A673 (cell line): ENCODE data around the gene DGKQ. TPM values are rescaled to one million over a fixed set of nuclear protein-coding genes. Genes with fewer than 3 reads are reported as not detected.

Experiments used
- BruUV-seq: library from RNA; stranded (reverse); fragments of 400-500 nt; replicated peaks from 2 replicates; lab custom pipeline; 2021; lab: Mats Ljungman, UMichigan
- CTCF ChIA-PET: fragments of 300-600 bp; sonication (Branson Sonifier 250); formaldehyde crosslinking; loops from one replicate; lab custom pipeline; 2022; ENCODE audit warnings: antibody characterized with exemption; lab: Charles Lee
- POLR2A ChIA-PET: fragments of 300-600 bp; sonication (Branson Sonifier 250); formaldehyde crosslinking; loops from one replicate; lab custom pipeline; 2022; ENCODE audit warnings: antibody characterized with exemption; ENCODE audit not compliant: low non-redundant PET; lab: Charles Lee
- DNase-seq: peaks from one replicate; pipeline ENCODE4 v3.0.0-alpha.2; 2015; ENCODE audit warnings: low spot score
- H3K27ac ChIP-seq: fragments of 200-600 bp; sonication (generic); 2 replicates; pipeline ENCODE4 v1.5.1; 2016; ENCODE audit warnings: mixed run types, low read depth, mild to moderate bottlenecking, mixed read lengths, antibody characterized with exemption, low read length; ENCODE audit not compliant: poor library complexity, severe bottlenecking
- H3K27me3 ChIP-seq: fragments of 200-600 bp; sonication (generic); replicated peaks from 2 replicates; pipeline ENCODE4 v1.6.1; 2017; ENCODE audit warnings: mixed run types, low read depth, mild to moderate bottlenecking, mixed read lengths, antibody characterized with exemption, low read length; ENCODE audit not compliant: insufficient read depth, poor library complexity
- H3K36me3 ChIP-seq: fragments of 200-600 bp; sonication (generic); 2 replicates; pipeline ENCODE4 v1.6.1; 2016; ENCODE audit warnings: mixed run types, mild to moderate bottlenecking, mixed read lengths, antibody characterized with exemption, low read length; ENCODE audit not compliant: insufficient read depth, poor library complexity, severe bottlenecking
- H3K4me1 ChIP-seq: fragments of 200-600 bp; sonication (generic); 2 replicates; pipeline ENCODE4 v1.6.1; 2017; ENCODE audit warnings: mixed run types, mild to moderate bottlenecking, mixed read lengths, antibody characterized with exemption, low read length; ENCODE audit not compliant: insufficient read depth, poor library complexity, severe bottlenecking
- H3K4me3 ChIP-seq: fragments of 200-600 bp; sonication (generic); 2 replicates; pipeline ENCODE4 v1.5.1; 2016; ENCODE audit warnings: low read depth, mixed run types, mild to moderate bottlenecking, mixed read lengths, low read length; ENCODE audit not compliant: poor library complexity, severe bottlenecking
- H3K9me3 ChIP-seq: fragments of 200-600 bp; sonication (generic); 2 replicates; pipeline ENCODE4 v1.6.1; 2016; ENCODE audit warnings: mixed run types, low read depth, mild to moderate bottlenecking, mixed read lengths, antibody characterized with exemption, low read length; ENCODE audit not compliant: poor library complexity, severe bottlenecking
- CTCF ChIP-seq: fragments of 300-800, 200-600 bp; sonication (generic); conservative IDR thresholded peaks from 2 replicates; pipeline ENCODE4 v1.5.1; 2017; ENCODE audit warnings: low read depth, mild to moderate bottlenecking, antibody characterized with exemption, low read length, moderate library complexity, mixed read lengths
- EZH2 ChIP-seq: fragments of 200-600 bp; sonication (generic); IDR thresholded peaks from 2 replicates; pipeline ENCODE4 v1.6.1; 2017; ENCODE audit warnings: borderline replicate concordance, low read depth, mild to moderate bottlenecking, mixed read lengths, antibody characterized with exemption, low read length; ENCODE audit not compliant: poor library complexity, severe bottlenecking
- intact Hi-C: fragments of 100-400 bp; cut with micrococcal nuclease; formaldehyde crosslinking; loops from one replicate; pipeline ENCODE4 v1.10.0; 2022; ENCODE audit not compliant: unreplicated experiment
- total RNA-seq: library from RNA; stranded (reverse); gene quantifications from 2 replicates; pipeline ENCODE4 v1.2.3, GENCODE V29; 2021

DGKQ gene
- total RNA-seq, 1 experiment from 2014 or later = 8.8 TPM

- no peak for DNase-seq
- Histone ChIP-seq H3K4me3 (no peak overlapping the region), H3K27me3 (no peaks in the 10 kb centered on the region), H3K9me3 (no peaks in the 10 kb centered on the region), H3K27ac (no peak overlapping the region), H3K4me1 (no peaks in the 10 kb centered on the region), H3K36me3 (no peaks in the 10 kb centered on the region)
- TF ChIP-seq EZH2 = no peak
- TF ChIP-seq CTCF = no peak
- ChIA-PET CTCF (no interaction called here), POLR2A (no interaction called here)
- intact Hi-C loops = no loop called here
- BruUV-seq = no TSS peak
Observed at GRCh38 chr4:970046-970745, 3.2 kb downstream of the DGKQ start.

DNA sequence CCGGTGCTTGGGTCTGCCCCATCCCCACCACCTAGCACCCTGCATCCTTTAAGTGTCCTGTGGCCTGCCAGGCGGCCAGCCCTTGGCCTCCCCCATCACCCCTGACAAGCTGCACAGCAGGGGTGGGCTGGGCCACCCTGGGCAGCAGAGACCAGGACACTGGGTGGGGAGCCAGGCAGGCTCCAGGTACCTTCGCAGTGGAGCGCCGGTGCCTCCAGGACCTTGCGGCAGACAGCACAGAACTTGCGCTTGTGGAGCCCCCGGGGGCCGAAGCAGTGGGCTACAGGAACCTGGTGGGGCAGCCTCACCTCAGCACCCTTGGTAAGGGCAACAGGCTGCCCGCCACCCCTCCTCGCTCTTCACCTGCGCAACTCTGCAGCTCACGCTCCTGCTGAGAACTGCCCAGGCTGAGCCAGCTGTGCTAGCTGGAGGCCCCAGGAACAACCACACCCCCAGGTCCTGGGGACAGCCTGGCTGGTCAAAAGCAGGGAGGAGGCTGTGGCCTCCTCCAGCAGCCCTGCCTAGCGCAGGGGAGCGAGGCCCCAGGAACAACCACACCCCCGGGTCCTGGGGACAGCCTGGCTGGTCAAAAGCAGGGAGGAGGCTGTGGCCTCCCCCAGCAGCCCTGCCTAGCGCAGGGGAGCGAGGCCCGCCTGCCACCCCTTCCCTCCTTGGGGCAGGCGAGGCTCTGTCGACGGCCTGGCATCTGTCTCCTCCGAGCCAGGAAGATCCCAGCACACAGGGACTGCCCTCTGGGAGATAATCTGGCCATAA lies 4.6 kb downstream of the DGKQ start:
- H3K27ac ChIP-seq = no peak overlapping the region
- H3K36me3 ChIP-seq = no peaks in the 10 kb centered on the region
- H3K4me3 ChIP-seq = no peak overlapping the region
- H3K4me1 ChIP-seq = no peaks in the 10 kb centered on the region
- intact Hi-C loops = no loop called here
- no peak for TF ChIP-seq EZH2
- TF ChIP-seq CTCF = no peak
- H3K9me3 ChIP-seq = no peaks in the 10 kb centered on the region
- ChIA-PET CTCF (no interaction called here), POLR2A (no interaction called here)
- DNase-seq = no peak
- BruUV-seq = no TSS peak
- H3K27me3 ChIP-seq = no peaks in the 10 kb centered on the region

DNA sequence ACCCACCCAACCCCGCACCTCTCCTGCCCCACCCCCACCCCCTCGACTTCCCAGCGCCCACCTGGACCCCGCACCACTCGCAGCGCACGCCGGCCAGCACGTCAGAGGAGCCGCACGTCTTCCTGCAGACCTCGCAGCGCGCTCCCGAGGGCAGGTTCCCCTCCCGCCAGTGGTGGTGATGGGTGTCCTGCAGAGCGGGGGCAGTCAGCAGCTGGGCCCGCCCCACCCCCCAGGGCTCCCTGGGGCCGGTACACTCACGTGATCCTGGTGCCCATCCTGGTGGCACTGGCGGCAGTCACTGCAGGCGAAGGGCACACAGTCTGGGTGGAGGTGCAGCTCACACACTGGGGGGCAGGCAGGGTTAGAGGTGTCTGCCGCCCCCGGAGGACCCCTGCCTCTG lies 5.1 kb downstream of the DGKQ start:
- no TSS peak for BruUV-seq
- no peak overlapping the region for H3K4me3 ChIP-seq
- POLR2A ChIA-PET = no interaction called here
- DNase-seq = no peak
- TF ChIP-seq EZH2 (no peak), CTCF (no peak)
- H3K27ac ChIP-seq = no peak overlapping the region
- H3K27me3 ChIP-seq = no peaks in the 10 kb centered on the region
- H3K9me3 ChIP-seq = no peaks in the 10 kb centered on the region
- intact Hi-C loops = no loop called here
- H3K4me1 ChIP-seq = no peaks in the 10 kb centered on the region
- no peaks in the 10 kb centered on the region for H3K36me3 ChIP-seq
- CTCF ChIA-PET = no interaction called here
